HL-60 (cell line): Measurements from ENCODE around the gene C10orf71.

Source experiments
- DNase-seq, 2 experiments: peaks; one replicate each; pipeline ENCODE4 v3.0.0-alpha.2; 2010 to 2020; ENCODE audit warnings: low read depth in 1 of 2, low spot score in 1 of 2
- H3K27ac ChIP-seq: fragments of 250-450 bp; sonication (Bioruptor Pico); replicated peaks from 2 replicates; pipeline ENCODE4 v1.5.1; 2020; ENCODE audit warnings: mild to moderate bottlenecking, moderate library complexity
- H3K27me3 ChIP-seq: fragments of 250-450 bp; sonication (Bioruptor Pico); 2 replicates; pipeline ENCODE4 v1.5.1; 2021; ENCODE audit warnings: mild to moderate bottlenecking, moderate library complexity; ENCODE audit not compliant: insufficient read depth, poor library complexity, severe bottlenecking
- H3K4me3 ChIP-seq: replicated peaks from 2 replicates; pipeline ENCODE4 v1.5.1; 2011; ENCODE audit warnings: mild to moderate bottlenecking, control low read depth, low read length; ENCODE audit not compliant: insufficient read depth
- CTCF ChIP-seq: IDR thresholded peaks from one replicate; pipeline ENCODE4 v1.5.1; 2011; ENCODE audit warnings: low read length, control low read depth, inconsistent platforms; ENCODE audit not compliant: insufficient read depth
- GABPA ChIP-seq: IDR thresholded peaks from 2 replicates; pipeline ENCODE4 v1.6.1; 2012; ENCODE audit warnings: low read depth
- POLR2AphosphoS5 ChIP-seq: IDR thresholded peaks from 2 replicates; pipeline ENCODE4 v1.6.1; 2012; ENCODE audit warnings: low read depth
- REST ChIP-seq: IDR thresholded peaks from 2 replicates; pipeline ENCODE4 v1.6.1; 2012; ENCODE audit warnings: low read depth; ENCODE audit not compliant: insufficient replicate concordance
- SPI1 ChIP-seq: IDR thresholded peaks from 2 replicates; pipeline ENCODE4 v1.6.1; 2012; ENCODE audit warnings: low read depth, mild to moderate bottlenecking, borderline replicate concordance

C10orf71 gene

GRCh38 chr10:49263591-49263990 lies 35.4 kb upstream of the C10orf71 start:
- DNase-seq, result no peak
- TF ChIP-seq REST, result no peak
- TF ChIP-seq SPI1, result no peak
- TF ChIP-seq CTCF, result no peak
- no peak for TF ChIP-seq GABPA
- Histone ChIP-seq H3K27ac (no peak overlapping the region), H3K27me3 (no peaks in the 10 kb centered on the region), H3K4me3 (no peak overlapping the region)

GRCh38 chr10:49264177-49264677 lies 34.7 kb upstream of the C10orf71 start:
- TF ChIP-seq SPI1 (no peak), GABPA (no peak), POLR2AphosphoS5 (no peak), CTCF (no peak), REST (no peak)
- no peak overlapping the region for H3K4me3 ChIP-seq
- no peak overlapping the region for H3K27ac ChIP-seq
- no peaks in the 10 kb centered on the region for H3K27me3 ChIP-seq
- DNase-seq, result no peak

- Histone ChIP-seq H3K27ac (no peak overlapping the region), H3K4me3 (no peak overlapping the region), H3K27me3 (no peaks in the 10 kb centered on the region)
- no peak for DNase-seq
- TF ChIP-seq POLR2AphosphoS5 (no peak), REST (no peak), GABPA (no peak), SPI1 (no peak), CTCF (no peak)
Observed at GRCh38 chr10:49265885-49266284, 33.1 kb upstream of the C10orf71 start.
